Esophagus mucosa (tissue), 1 donor: ENCODE measurements around the gene FBXW11. TPM values are rescaled to one million over a fixed set of nuclear protein-coding genes. Genes with fewer than 3 reads are reported as not detected.

Source experiments
- ATAC-seq: fragments of 200-7000 bp; cut with Tn5 transposase; one replicate; pipeline ENCODE4 v1.9.1; 2020
- total RNA-seq: library from RNA; stranded (reverse); gene quantifications from one replicate; pipeline ENCODE4 v1.2.4, GENCODE V29; 2023
- donor health status: DM: yes; HTN: yes; CAD: no.

FBXW11 gene
- total RNA-seq, 1 donor from 2014 or later, result 45.9 TPM

DNA sequence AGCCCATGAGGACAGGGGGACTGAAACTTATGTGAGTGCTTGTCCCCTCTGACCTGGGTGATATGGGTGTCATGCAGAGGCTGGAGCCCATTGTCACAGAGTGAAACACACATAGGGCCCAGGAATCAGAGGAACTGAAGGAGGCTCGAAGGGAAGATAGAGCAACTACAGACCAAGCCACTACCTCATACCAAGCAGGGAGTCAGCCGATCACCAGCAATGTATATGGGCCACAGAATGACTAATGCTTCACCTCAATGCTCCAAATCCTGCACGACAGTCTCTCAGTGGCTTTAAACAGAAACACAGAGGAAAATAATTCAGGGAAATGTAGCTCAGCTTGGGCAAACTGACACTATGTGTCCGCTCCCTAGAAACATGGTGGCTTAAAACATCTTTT lies 8.9 kb upstream of the FBXW11 start:
- ATAC-seq, result peak; percentile 38

DNA sequence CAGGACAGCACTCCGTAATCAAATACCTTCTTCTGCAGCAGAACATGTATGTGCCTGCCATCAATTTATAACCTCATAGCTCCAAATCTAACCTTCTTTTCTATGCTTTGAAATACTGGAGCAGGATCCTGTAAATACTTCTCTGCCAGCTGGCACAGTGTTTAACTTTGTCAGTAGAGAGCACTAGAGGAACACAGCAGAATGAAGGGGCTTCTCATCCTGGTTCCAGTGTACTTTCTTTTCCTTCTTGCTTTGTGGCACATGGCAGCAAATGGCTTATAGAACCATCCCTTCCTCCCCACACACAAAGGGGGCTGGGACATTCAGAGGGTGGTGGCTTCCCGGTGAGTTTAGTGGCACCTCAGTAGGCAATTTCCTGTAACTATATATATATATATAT lies 3.8 kb upstream of the FBXW11 start:
- no peak for ATAC-seq

- ATAC-seq, result no peak
These were observed 3.3 kb upstream of the FBXW11 start for GRCh38 chr5:172009536-172010270.

- no peak for ATAC-seq
These were observed 2.3 kb upstream of the FBXW11 start for GRCh38 chr5:172008689-172009141.

DNA sequence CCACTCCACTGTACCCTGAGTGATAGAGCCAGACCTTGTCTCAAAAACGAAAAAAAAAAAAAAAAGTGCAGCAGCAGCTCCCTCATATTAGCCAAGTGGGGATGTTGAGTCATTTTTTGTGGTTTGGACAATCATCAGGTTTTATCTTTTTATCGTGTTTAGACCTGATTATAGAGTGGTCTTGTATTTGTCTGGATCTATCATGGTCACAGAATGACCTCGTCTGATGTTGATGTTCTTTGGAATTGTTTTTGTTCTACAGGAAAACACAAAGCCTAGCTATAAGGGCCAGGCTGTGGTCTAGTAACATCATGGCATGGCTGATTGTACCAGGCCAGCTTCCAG lies 1.6 kb upstream of the FBXW11 start:
- no peak for ATAC-seq

DNA sequence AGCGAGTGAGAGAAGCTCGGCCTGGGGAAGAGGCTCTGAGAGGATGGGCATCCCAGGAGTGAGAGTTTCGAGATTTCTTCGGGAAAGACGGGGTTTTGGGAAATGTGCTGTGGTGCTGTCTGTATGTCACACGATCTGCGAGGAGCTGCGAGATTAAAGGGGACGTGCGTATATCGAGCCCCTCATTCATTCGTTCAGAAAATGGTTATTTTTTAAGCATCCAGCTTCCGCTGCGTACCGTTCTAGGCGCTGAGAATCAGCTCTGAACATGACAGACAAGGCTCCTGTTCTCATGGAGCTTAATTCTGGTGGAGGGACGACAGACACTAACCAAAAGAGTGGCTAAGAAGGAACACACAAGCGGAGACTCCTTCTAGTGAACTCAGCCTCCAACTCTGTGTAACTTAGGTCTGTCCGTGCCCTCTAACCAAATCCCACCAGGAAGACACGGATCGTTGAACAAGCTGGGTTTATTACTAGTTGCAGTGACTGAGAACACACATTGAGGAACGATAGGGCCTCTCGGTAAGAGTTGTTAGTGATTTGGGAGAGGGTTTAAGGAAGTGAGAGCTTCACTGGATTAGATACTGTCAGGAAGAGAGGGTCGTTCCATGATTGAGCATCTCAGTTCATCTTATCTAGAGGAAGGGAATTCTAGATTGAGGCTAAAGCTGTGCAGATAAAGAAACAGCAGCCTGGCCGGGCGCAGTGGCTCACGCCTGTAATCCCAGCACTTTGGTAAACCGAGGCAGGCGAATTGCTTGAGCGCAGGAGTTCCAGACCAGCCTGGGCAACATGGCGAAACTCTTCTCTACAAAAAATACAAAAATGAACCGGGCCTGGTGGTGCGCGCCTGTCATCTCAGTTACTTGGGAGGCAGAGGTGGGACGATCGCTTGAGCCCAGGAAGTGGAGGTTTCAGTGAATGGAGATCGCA lies 1.0 kb upstream of the FBXW11 start:
- ATAC-seq, result no peak

DNA sequence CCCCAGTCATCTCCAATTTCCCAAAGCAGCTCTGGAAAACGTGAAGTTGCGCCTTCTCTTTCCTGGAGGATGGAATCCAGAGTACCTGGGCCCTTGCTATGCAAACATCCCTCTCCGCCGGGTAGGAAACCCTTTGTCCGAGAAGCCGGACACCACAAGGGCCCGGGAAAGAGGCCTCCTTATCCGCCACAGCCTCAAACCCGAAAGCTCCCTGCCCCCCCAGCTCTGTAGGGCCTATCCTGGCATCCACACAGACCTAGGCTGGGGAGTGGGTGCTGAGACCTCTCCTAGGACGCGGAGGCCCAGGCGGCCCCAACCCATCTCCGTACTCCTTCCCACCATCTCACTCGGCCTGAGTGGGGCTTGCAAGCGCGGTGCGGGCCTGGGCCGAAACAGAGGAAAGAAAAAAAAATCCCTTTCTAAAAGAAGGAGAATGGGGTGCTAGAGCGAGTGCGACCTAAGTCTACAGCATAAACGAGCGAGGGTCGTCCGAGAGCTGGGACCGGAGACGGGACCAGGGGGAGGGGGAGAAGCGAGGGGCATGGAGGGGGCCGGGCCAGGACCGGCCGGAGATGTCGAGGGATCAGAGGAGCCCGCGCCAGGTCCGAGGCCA lies 624 bp downstream of the FBXW11 start:
- peak; percentile 12 for ATAC-seq

DNA sequence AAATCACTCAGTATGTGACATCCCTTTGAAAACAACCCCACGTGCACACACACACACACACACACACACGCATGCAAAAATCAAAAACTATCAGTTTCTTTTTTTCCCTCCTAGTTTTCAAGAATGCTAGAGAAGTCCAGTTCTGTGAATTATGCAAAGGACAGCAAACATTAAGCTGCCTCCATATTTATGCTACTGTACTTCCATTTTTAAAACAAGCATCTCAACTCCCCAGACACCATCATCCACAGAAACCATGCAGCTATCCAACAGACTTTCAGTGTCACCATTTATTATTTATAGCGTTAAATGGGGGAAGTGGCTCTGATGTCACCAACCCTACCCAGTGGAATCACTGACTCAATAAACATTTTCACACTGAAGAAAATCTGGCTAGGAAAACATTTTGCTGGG lies 1.6 kb downstream of the FBXW11 start:
- no peak for ATAC-seq

GRCh38 chr5:172003746-172004145 lies 2.7 kb downstream of the FBXW11 start:
- ATAC-seq, result no peak

GRCh38 chr5:172002840-172003512 lies 3.5 kb downstream of the FBXW11 start:
- ATAC-seq, result no peak

GRCh38 chr5:172002310-172002709 lies 4.1 kb downstream of the FBXW11 start:
- no peak for ATAC-seq

GRCh38 chr5:171999877-172000276 lies 6.6 kb downstream of the FBXW11 start:
- ATAC-seq, result peak; percentile 77

GRCh38 chr5:171999100-171999499 lies 7.3 kb downstream of the FBXW11 start:
- no peak for ATAC-seq

DNA sequence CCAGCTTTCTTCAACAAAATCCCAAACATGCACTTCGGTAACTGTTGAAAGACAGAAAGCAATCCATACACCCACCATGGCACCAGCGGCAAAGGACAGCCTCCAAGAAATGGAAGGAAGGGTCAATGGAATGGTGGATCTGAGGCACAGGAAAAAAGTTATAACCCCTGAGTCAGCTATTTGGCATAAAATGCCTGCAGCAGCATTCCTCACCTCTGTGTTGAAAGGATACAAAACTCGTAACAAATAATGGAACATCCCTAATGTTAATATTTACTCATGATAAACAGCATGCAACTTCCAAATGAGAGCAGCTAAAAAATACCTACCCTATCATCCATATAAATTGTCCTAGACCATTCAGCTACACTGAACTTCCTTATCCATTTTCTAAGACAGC lies 9.4 kb downstream of the FBXW11 start:
- no peak for ATAC-seq

- peak; percentile 52 for ATAC-seq
These were observed 13.6 kb downstream of the FBXW11 start for GRCh38 chr5:171992813-171993212.

- ATAC-seq, result peak; percentile 28
These were observed 14.1 kb downstream of the FBXW11 start for GRCh38 chr5:171992305-171992704.

DNA sequence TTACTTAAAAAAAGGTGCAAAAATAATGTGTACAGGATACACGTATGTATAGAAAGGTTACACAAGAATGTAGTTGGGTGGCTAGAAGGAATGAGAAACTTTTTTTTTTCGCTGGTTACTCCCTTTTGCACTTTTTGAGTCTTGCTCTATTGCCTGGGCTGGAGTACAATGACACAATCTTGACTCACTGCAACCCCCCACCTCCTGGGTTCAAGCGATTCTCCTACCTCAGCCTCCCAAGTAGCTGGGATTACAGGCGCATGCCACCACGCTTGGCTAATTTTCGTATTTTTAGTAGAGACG lies 15.8 kb downstream of the FBXW11 start:
- no peak for ATAC-seq

- ATAC-seq, result peak; percentile 27
These were observed 16.3 kb downstream of the FBXW11 start for GRCh38 chr5:171989946-171990712.

DNA sequence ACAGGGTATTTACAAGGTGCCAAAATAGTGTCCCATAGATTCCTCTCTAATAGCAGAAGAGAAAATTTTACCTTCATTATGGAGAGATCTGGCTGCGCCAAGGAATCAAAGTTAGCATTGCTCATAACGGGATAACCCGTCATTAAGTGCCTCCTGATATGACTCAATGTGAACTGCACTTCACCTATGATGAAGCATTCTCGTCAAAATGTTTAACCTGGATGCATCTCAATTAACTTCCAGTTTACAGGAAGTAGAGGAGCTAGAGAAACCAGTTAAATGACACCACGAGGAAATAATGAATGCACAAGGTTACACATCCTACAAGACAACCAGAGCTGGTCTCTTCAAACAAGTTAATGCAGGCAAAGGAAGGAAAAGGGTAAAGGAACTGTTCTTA lies 17.2 kb downstream of the FBXW11 start:
- ATAC-seq, result peak; percentile 96

GRCh38 chr5:171986772-171987171 lies 19.7 kb downstream of the FBXW11 start:
- no peak for ATAC-seq

DNA sequence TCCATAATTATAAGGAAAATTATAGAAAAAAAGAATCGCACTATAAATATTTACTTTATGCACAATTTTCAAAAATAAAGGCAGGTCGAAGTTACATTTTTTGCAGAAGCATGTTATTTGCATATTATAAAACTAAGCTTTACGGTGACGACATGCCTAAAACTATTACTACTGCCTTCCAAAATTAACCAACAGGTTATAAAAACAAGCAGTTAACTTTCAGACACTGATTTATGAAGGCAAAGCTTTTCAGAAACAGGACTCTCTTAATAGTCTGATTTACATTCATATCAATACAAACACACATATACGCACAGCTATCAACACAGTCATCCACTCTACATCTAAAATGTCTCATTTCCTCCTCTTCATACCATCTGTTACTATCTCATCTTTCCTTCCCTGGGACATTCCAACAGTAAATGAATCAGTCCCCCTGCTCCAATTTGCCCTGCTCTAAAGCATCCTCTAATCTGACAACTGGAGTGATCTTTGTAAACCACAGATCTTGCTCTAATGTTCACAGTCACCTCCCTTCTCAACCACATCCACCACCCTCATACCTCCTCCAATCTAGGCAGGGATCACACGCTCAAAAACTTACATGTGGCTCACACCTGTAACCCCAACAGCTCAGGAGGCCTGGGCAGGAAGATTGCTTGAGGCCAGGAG lies 21.6 kb downstream of the FBXW11 start:
- ATAC-seq, result no peak

GRCh38 chr5:171981847-171982246 lies 24.6 kb downstream of the FBXW11 start:
- ATAC-seq, result no peak
